GM12873 (cell line): ENCODE results near the gene TMUB2.

Experiments
- CTCF ChIP-seq: IDR thresholded peaks from 2 replicates; pipeline ENCODE4 v1.5.1; 2012; ENCODE audit warnings: low read depth, mild to moderate bottlenecking, moderate library complexity, low read length, control low read depth; ENCODE audit not compliant: insufficient read depth; ENCODE audit errors: missing control alignments

The TMUB2 gene

GRCh38 chr17:44220213-44221083 lies 33.7 kb downstream of the TMUB2 start:
- no peak for TF ChIP-seq CTCF

- TF ChIP-seq CTCF = no peak
Observed at GRCh38 chr17:44221084-44221861, 34.5 kb downstream of the TMUB2 start.

- TF ChIP-seq CTCF = no peak
Observed at GRCh38 chr17:44221862-44222111, 35.0 kb downstream of the TMUB2 start.

GRCh38 chr17:44222112-44222869 lies 35.5 kb downstream of the TMUB2 start:
- no peak for TF ChIP-seq CTCF

- TF ChIP-seq CTCF = no peak
Observed at GRCh38 chr17:44223541-44224071, 36.8 kb downstream of the TMUB2 start.

GRCh38 chr17:44229090-44229489 lies 42.3 kb downstream of the TMUB2 start:
- no peak for TF ChIP-seq CTCF

GRCh38 chr17:44230140-44230539 lies 43.4 kb downstream of the TMUB2 start:
- no peak for TF ChIP-seq CTCF
